ENCODE data around the gene CCNH.

The CCNH gene

DNA sequence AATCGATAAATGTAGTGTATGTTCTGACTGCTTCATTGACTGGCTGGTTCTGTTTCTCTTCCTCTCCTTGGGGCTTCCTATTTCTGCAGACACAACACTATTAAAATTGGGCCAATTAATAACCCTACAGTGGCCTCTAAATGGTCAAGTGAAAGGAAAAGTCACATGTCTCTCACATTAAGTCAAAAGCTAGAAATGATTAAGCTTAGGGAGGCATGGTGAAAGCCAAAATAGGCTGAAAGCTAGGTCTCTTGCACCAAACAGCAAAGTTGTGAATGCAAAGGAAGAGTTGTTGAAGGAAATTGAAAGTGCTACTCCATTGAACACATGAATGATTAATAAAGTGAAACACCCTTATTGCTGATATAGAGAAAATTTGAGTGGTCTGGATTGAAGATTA is 58.2 kb downstream of the CCNH start:
- no peak for FAIRE-seq

DNA sequence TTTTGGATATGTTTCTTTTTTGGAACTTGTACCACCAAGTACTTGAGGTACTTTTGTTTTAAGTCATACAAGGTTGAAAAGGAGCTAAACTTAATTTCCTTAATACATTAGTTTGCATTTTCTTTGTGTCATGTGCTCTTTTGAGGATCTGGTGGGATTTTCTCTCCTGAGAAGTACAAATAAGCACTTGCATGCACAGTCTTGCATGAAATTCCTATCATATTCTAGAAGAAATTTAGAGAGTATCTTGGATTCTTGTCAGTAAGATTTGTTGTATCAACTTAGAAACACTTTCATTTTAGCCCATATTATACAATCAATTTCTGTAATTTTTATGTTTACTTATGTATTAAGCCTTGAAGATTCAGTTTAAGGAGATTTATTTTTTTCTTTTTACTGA is 64.9 kb downstream of the CCNH start:
- FAIRE-seq: no peak

DNA sequence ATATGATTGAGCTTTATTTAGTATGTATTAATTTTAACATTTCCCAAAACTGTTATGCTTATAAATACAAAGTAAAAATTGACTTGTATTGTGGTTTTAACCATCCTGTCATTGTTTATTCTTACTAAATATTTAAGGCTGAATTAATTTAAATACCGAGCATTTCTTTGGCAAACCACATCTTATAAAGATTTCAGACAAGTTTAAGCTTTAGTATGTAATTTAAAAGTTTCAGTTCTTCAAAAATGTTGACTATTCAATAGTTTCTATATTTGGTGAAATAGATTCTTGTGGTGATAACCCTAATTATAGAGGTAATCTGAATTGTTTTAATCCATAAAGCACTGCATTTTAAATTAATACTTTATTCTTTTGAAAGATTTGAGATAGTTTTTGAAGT is 65.5 kb downstream of the CCNH start:
- FAIRE-seq: peak; percentile 5

All from colon (tissue), 2 donors.